SHP77 treated with DMSO at 0.1 percent for 48 hours (cell line): ENCODE measurements around the gene CLMP.
"Not testable (repeated sequence)": the region's sequence is repeated elsewhere in the genome, so short reads cannot be mapped to it uniquely, and the experiment has no call there.

ENCODE experiments used
- DNase-seq: peaks from one replicate; lab custom pipeline; 2025; lab: John Stamatoyannopoulos, UW

Gene CLMP

DNA sequence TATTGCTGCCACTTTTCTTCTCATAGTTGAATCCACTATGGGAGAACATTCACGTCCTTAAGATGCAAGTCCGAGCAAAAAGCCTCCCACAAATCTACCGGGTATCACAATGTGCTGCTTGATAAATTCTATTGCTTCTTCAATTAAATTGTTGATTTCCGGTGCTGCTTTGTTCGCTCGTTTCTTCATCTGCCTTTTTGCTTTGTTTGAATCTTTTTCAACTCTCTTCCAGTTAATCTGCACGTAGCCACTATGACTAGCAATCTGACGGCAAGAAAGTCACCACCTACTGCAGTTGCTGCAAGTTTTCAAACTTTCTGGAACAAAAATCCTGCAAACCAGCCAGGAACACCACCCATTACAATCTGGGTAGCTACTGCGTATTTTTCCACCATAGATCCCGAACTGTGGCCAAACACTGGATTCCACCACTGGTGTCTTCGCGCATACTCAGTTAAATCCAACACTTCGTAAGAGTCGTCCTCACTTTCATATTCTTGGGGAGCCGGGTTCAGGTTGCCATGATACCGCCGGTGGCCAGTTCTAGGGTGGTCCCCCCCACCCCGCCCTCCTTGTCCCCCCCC lies 59.1 kb downstream of the CLMP start:
- DNase-seq: no peak

DNA sequence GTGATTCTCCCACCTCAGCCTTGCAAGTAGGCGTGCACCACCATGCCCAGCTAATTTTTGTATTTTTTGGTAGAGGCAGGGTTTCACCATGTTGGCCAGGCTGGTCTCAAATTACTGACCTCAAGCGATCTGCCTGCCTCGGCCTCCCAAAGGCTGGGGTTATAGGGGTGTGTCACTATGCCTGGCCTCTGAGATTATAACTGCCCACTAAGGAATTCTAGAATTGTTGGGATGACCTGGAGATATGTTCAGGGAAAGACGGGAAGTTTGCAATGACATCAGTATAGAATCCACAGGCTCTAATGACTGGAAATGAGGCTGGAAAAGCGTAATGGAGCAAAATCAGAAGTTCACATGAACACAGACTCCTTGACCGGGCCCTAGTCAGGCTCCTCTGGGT lies 62.2 kb downstream of the CLMP start:
- no peak for DNase-seq

DNA sequence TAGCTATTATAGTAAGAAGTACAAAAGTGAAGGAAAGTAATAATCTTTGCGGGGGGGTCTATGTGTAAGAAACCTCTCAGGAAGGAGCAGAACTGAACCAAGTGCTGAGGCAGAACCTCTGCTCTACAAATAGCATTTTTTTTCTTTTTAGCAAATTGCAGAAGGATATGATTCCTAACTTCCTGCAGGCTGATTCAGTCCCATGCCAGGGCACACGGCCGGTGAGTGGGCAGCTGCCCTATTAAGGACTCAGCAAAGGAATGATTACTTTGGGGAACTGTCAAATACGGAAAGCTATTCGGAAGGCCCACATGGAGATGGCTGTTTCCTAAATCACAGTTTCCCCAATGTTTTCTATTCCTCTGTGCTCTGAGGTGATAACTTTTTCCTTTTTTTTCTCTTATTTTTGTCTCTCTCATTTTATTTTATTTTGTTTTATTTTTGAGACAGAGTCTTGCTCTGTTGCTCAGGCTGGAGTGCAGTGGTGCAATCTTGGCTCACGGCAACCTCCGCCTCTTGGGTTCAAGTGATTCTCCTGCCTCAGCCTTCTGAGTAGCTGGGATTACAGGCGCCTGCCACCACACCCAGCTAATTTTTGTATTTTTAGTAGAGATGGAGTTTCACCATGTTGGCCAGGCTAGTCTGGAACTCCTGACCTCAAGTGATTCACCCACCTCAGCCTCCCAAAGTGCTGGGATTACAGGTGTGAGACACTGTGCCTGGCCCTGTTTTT lies 62.8 kb downstream of the CLMP start:
- not testable (repeated sequence) for DNase-seq

DNA sequence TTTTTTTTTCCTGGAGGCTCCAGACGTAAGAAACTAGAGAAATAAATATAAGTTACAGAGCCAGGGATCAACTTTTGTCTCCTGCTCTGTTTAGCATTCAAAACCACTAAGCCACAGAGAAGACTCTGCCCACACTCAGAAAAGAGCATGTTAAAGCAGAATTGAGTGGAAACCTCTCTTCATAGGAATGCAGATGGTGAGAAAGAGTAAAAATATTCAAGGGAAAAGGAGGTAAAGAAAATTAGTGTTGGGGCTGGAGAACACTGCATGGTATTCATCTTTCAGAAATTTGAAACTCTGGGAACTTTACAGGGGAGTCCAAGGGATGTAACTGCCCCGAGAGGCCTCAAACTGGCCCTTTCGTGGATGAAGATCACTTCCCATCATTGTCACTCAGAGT lies 65.1 kb downstream of the CLMP start:
- DNase-seq: no peak

DNA sequence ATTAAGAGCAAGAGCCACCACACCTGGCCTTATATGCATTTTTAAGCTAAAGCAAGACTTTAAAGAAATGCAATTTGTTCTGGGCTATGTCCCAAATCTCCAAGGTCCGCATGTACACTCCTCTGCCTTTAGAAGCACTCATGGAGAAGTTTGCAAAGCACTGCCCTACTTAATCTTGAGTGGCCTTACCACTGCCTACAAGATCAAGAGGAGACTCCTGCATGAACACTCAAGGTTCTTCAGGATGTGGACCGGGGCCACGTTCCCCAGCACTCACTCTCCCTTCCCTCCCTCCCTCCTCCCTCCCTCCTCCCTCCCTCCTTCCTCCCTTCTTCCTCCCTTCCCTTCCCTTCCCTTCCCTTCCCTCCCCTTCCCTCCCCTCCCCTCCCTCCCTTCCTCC lies 69.9 kb downstream of the CLMP start:
- DNase-seq: no peak

DNA sequence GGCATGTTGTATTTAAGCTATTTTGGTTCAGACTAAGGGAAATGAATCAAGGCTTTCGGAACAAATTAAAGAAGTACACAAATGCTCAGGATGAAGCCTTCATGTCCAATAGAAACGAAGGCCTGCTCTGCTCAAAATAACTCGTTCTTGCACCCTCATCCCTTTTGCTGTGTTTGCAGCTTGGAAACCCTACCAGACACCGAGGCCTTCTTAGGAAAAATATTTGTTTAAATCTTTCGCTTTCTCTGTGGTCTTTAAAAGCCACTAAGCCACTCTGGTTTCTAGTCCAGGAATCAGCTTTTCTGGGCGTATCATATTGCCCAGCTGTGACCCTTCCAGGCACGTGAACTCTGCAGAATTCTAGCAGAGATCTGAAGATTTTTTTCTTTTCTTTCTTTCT lies 72.2 kb downstream of the CLMP start:
- no peak for DNase-seq

DNA sequence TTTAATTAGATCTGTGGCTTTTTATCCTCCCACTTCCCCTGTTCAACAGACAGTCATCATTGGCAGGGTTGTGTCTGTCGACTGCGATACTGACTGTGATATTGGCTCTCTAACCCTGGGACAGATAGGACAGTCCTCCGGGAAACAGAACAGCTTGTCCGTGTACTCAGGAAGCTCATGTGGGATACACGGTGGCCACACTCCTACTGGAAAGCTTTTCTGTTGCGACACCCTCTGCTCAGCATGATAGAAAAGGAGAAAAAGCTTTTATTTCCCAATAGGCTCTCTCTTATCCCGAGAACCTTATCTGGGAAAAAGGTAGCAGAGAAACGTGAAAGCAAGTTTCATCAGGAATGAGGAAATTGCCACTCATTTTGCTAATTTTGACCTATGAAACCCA lies 72.7 kb downstream of the CLMP start:
- DNase-seq: no peak

DNA sequence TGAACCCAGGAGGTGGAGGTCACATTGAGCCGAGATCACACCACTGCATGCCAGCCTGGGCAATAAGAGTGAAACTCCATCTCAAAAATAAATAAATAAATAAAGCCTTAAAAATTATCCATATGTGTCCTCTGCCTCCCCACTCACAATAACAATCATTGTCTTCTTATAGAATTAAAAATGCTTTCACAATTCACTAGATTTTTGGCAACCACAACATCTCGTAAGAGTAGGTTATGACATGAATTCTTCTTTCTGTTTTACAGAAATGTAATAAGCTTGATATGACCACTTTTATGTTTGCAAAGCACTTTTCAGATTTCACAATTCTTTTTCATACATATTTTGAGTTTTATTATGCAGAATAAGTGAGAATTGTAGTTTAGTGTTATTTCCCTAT lies 78.6 kb downstream of the CLMP start:
- DNase-seq: no peak

DNA sequence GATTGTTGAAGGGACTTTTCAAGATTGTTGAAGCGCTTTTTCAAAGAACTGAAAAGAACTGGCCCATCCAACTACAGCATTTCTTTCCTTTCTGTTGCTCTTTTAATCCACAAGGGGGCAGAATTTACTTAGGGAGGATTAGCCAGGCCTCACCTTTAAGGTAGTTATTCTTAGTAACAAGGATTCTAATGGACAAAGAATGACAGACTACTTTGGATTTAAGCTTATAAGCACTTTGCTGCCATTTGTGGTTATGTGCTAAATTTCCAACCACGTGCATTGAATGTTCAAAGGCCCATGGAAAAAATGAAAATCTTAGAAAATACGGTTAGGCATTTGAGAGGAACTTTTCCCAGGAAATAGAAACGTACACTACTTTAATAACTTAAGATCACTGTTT lies 83.6 kb downstream of the CLMP start:
- DNase-seq: peak; percentile 23

DNA sequence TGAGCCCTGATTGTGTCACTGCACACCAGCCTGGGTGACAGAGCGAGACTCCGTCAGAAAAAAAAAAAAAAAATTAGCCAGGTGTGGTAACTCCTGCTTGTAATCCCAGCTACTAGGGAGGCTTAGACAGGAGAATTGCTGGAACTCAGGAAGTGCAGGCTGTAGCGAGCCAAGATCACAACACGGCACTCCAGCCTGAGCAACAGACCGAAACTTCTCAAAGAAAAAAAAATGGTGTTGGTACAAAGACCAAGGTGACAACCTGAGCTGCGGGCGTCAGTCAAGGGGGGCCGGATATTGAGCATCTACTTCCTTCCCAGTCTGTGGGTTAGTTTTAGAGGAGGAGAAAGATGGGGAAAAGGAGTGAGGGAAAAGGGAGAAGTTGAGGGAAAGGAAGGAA lies 84.7 kb downstream of the CLMP start:
- DNase-seq: no peak

DNA sequence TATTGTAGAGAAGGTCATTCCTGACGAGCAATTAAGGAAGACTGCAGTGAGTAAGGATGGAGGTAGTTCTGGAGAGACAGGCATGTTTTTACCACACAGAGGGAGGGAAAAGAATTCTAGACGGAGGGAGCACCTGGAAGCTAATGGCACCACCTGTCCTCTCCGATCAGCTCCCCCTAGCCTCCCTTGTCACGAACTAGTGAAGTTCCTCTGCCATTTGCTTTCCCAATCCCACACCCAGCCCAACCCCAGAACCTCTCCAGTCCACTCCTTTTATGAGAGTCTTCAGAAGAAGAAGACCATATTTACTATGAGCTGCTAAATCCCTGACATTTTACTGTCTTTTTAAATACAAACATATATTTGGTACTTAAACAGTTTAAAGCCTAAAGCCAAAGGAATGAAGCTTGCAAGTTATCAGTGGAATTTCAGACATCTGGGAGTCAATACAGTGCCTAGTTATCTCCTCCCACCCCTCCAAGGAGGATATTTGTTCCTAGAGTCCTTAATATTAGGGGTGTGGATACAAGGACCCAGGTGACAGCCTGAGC lies 87.0 kb downstream of the CLMP start:
- DNase-seq: no peak

DNA sequence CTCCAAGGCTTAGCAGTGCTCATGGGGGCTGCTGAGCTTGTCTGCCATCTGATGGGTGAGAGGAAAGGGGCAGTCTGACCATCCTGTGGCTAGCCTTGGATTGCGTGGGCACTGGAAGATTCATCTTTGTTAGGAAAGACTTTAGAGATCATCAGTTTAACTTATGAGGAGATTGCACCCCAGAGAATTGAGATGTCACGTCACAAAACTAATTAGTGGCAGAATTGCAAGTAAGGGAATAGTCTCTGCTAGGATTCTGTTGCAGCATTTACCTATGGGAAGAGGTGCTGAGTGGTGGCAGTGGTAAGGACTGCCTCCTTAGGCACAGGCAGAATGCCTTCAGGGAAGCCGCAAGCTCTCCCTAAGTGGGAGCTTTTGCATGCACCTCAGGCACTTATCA lies 90.4 kb downstream of the CLMP start:
- no peak for DNase-seq

DNA sequence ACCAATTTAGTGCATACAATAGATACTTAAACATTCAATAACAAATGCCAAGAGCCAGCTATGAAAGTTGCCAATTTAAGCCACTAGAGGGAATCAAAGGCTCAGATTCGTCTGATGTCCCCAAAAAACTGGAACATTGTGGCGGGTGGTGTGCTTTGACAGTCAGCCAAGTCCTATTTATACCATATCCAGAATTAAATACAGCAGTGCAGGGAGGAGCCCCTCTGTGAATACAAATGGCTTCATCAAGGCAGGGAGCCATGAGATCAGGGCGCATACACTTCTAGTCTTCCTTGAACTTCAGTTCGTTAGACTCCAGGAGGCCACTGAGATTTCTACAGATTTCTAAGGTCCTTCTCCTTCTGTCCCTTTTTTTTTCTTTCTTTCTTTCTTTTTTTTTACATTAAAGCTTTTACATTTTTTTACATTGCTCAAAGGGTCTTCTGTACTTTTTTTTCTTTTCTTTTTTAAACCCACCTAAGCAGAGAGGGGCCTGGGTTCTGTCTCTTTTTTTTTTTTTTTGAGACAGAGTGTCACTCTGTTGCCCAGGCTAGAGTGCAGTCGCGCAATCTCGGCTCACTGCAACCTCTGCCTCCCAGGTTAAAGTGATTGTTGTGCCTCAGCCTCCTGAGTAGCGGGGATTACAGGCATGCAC lies 91.6 kb downstream of the CLMP start:
- DNase-seq: peak; percentile 44

DNA sequence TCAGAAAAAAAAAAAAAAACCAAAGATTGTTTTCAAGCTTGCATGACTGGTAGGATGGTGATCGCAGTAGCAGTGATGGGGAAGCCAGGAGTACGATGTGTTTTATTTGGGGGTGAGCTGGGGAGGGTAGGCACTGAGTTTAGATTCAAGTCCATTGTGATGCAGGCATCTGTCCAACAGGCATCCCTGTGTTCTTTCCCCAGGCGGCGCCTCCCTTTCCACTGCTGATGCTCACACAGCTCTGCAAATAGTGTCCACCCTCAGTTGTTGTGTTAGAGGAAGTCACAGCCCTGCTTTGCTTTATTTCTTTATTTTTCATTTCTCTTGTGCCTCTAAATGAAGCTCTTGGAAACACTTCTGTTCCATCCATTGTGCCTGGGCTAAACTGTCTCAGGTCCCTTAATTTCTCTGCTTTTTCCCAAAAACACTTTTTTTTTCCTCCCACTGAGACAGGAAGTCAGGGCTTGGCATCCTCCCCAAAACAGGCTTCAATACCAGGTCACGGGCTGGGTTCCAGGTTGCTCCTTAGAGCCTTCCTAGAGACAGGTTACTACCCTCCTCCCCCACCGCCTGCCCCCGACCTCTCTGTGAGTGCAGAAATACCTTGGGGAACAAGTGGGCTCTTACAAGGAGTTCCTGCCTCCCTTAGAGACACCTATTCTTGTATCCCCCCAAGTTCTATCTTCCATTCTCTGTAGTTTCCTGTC lies 94.5 kb downstream of the CLMP start:
- no peak for DNase-seq

DNA sequence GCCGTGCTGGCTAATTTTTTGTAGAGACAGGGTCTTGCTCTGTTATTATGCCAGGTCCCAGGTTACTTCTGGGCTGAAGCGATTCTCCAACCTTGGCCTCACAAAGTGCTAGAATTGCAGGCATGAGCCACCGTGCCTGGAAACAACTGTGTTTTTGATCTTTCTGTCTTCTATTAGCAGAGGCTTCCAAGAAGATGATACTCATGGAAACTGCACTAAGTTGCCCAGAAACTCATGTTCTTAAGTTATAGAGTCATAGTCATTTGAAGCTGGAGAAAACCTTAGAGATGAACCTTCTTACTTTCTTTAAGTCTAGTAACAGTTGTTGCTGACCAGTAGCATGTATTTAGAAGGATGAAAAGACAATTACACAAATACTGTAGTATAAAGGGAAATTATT lies 96.1 kb downstream of the CLMP start:
- DNase-seq: no peak

DNA sequence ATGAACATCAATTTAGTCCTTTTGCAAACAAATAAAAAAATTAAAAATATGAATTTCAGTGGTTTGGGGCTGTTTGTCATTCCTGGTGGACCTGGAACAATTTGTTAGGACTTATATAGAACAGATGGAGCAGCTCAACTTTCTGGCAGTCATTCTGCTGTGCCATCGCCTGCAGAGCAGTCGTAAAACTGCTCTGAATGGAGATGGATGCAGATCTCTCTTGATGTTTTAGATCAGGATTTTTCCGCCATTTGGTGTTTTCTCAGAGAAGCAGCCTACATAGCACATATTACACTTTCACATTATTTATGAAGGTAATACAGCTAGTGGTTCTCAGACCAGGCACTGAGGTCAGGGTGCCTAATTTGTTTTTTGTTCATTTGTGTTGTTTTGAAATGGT lies 101.3 kb downstream of the CLMP start:
- DNase-seq: no peak

DNA sequence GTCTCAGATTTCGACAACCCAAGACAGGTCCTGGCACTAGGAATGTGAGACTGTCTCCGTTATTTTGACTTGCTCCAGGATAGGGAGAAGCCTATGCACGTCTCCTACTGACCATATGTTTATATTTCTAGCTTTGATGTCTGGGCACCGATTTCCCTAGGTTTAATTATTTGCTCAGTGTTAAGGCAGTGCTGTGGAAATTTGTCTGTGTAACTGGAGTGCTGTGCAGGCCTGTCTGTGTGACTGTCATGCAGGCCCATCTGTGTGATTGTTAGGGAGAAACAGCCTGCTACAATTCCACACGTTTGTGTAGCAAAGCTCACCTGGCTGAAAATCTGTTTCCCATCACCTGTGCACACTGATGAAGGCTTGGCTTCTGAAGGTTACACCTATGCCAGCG lies 103.5 kb downstream of the CLMP start:
- no peak for DNase-seq

DNA sequence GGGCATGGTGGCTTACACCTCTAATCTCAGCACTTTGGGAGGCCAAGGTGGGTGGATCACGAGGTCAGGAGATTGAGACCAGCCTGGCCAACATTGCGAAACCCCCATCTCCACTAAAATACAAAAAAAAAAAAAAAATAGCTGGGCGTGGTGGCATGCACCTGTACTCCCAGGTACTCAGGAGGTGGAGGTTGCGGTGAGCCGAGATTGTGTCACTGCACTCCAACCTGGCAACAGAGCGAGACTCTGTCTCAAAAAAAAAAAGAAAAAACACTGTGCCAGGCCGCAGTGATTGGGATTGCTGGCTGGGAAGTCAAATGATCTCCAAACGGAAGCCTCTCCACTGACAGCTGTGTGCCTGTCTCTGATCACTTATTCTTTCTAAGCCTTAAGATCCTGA lies 104.9 kb downstream of the CLMP start:
- DNase-seq: not testable (repeated sequence)

DNA sequence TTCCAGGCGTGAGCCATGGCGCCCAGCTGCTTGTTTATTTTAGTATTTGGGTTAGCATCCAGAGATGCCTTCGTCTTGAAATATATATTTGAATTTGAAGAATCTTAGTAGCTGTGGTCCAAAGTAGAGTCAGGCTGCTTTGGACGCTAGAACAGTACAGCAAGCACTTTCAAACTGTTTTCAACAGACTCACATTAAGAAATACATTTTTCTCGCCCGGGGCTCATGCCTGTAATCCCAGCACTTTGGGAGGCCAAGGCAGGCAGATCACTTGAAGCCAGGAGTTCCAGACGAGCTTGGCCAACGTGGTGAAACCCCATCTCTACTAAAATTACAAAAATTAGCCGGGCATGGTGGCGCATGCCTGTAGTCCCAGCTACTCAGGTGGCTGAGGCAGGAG lies 106.2 kb downstream of the CLMP start:
- DNase-seq: not testable (repeated sequence)

DNA sequence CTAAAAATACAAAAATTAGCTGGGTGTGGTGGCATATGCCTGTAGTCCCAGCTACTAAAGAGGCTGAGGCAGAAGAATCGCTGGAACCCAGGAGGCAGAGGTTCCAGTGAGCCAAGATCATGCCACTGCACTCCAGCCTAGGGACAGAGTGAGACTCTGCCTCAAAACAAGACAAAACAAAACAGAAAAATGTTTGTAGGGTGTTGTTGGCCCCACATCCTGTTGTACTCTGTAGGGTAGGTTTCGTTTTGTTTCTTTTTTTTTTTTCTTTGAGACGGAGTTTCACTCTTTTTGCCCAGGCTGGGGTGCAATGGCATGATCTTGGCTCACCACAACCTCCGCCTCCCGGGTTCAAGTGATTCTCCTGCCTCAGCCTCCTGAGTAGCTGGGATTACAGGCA lies 107.4 kb downstream of the CLMP start:
- DNase-seq: not testable (repeated sequence)

DNA sequence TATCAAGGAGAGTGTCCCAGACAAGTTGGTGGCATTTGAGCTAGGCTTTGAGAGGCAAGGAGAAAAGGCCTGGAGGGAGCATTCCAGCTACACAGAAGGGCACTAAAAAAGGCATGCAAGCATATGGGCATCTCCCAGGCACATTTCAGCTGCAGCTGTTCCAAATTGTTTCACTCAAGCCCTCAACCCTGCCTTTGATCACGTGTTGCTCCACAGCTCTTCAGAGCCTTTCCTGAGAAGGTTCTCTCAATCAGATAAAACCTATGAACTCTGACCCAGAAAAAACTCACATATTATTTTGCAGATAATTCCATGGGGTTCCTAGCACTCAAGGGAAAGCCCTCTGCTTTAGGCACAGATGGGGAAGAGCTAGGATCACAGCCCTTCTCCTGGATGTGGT lies 108.7 kb downstream of the CLMP start:
- DNase-seq: no peak

DNA sequence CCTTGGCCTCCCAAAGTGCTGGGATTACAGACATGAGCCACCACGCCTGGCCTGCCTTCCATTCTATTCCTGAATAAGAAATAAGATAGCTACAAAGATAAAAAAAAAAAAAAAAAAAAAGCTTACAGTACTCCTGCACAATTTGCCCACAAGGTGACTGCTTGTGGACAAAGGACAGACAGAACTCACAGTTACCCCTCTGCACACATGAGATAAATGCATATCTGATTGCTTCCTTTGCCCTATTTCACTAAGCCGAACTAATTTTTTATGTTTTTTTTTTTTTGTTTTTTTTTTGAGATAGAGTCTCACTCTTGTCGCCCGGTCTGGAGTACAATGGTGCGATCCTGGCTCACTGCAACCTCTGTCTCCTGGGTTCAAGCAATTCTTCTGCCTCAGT lies 109.6 kb downstream of the CLMP start:
- no peak for DNase-seq

DNA sequence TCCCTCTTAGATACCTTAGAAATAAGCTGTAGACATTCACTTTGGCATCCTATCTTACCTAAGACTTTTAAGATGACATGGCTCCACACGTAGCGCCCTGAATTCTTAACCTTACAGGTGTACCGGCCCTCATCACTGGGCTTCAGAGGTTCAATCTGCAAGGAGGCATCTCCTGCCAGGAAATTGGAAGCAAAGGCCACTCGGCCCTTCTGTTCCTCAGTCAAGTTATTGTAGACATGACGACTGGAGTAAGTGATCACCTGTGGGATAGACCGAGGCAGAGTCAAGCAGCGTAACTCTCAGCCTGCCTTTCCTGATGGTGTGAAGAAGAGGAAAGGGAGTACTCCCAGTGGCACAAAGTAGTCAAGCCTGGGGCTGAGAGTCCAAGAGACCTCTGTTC lies 110.6 kb downstream of the CLMP start:
- DNase-seq: no peak
